ENCODE data around the gene DPP4.

The DPP4 gene

GRCh38 chr2:161975062-161975812 lies 98.8 kb downstream of the DPP4 start:
- Histone ChIP-seq H3K27me3 (replicated peaks; ENCODE audit: insufficient read depth, low read length) (no peaks in the 10 kb centered on the region), H4K20me1 (ENCODE audit: insufficient read depth, low read length) (no peaks in the 10 kb centered on the region), H3K27ac (ENCODE audit: low read length) (no peak overlapping the region), H3K4me2 (ENCODE audit: low read depth, low read length) (no peak overlapping the region), H3K4me3 (ENCODE audit: low read length) (no peak overlapping the region), H3K79me2 (ENCODE audit: low read length) (no peaks in the 10 kb centered on the region), H3K9ac (ENCODE audit: low read length) (no peak overlapping the region), H3K9me3 (replicated peaks; ENCODE audit: insufficient read depth, low read length) (no peaks in the 10 kb centered on the region), H2AFZ (ENCODE audit: low read length) (no peak overlapping the region), H3K4me1 (ENCODE audit: low read length) (no peaks in the 10 kb centered on the region), H3K9me2 (replicated peaks; ENCODE audit: insufficient read depth, low read length) (no peaks in the 10 kb centered on the region), H3K36me3 (replicated peaks; ENCODE audit: insufficient read depth, low read length) (no peaks in the 10 kb centered on the region), H3F3A (ENCODE audit: insufficient read depth, low read length) (no peaks in the 10 kb centered on the region)
- DNase-seq: no peak
- TF ChIP-seq EZH2phosphoT487 (IDR thresholded peaks at IDR 0.05; ENCODE audit: low read length): no peak
- TF ChIP-seq EZH2 (optimal IDR thresholded peaks at IDR 0.05; ENCODE audit: low read depth, low read length): no peak
- no peak for TF ChIP-seq CTCF (IDR thresholded peaks at IDR 0.05; ENCODE audit: low read length)

GRCh38 chr2:161974461-161974860 lies 99.6 kb downstream of the DPP4 start:
- H3K79me2 ChIP-seq (ENCODE audit: low read length): no peaks in the 10 kb centered on the region
- H3K4me3 ChIP-seq (ENCODE audit: low read length): no peak overlapping the region
- TF ChIP-seq EZH2 (optimal IDR thresholded peaks at IDR 0.05; ENCODE audit: low read depth, low read length) (no peak), EZH2phosphoT487 (IDR thresholded peaks at IDR 0.05; ENCODE audit: low read length) (no peak), CTCF (IDR thresholded peaks at IDR 0.05; ENCODE audit: low read length) (no peak)
- no peaks in the 10 kb centered on the region for H3K27me3 ChIP-seq (replicated peaks; ENCODE audit: insufficient read depth, low read length)
- no peak overlapping the region for H2AFZ ChIP-seq (ENCODE audit: low read length)
- H3K27ac ChIP-seq (ENCODE audit: low read length): no peak overlapping the region
- H3K9ac ChIP-seq (ENCODE audit: low read length): no peak overlapping the region
- H3K9me3 ChIP-seq (replicated peaks; ENCODE audit: insufficient read depth, low read length): no peaks in the 10 kb centered on the region
- H3F3A ChIP-seq (ENCODE audit: insufficient read depth, low read length): no peaks in the 10 kb centered on the region
- DNase-seq: no peak
- no peaks in the 10 kb centered on the region for H3K4me1 ChIP-seq (ENCODE audit: low read length)
- no peaks in the 10 kb centered on the region for H3K36me3 ChIP-seq (replicated peaks; ENCODE audit: insufficient read depth, low read length)
- no peaks in the 10 kb centered on the region for H4K20me1 ChIP-seq (ENCODE audit: insufficient read depth, low read length)
- no peak overlapping the region for H3K4me2 ChIP-seq (ENCODE audit: low read depth, low read length)
- no peaks in the 10 kb centered on the region for H3K9me2 ChIP-seq (replicated peaks; ENCODE audit: insufficient read depth, low read length)

- Histone ChIP-seq H3K9me2 (replicated peaks; ENCODE audit: insufficient read depth, low read length) (no peaks in the 10 kb centered on the region), H3K4me2 (ENCODE audit: low read depth, low read length) (no peak overlapping the region), H3K9ac (ENCODE audit: low read length) (no peak overlapping the region), H3F3A (ENCODE audit: insufficient read depth, low read length) (no peaks in the 10 kb centered on the region), H3K27me3 (replicated peaks; ENCODE audit: insufficient read depth, low read length) (no peaks in the 10 kb centered on the region), H3K79me2 (ENCODE audit: low read length) (no peaks in the 10 kb centered on the region), H3K9me3 (replicated peaks; ENCODE audit: insufficient read depth, low read length) (no peaks in the 10 kb centered on the region), H3K27ac (ENCODE audit: low read length) (no peak overlapping the region), H3K36me3 (replicated peaks; ENCODE audit: insufficient read depth, low read length) (no peaks in the 10 kb centered on the region), H2AFZ (ENCODE audit: low read length) (no peak overlapping the region), H3K4me1 (ENCODE audit: low read length) (no peaks in the 10 kb centered on the region), H4K20me1 (ENCODE audit: insufficient read depth, low read length) (no peaks in the 10 kb centered on the region), H3K4me3 (ENCODE audit: low read length) (no peak overlapping the region)
- TF ChIP-seq CTCF (IDR thresholded peaks at IDR 0.05; ENCODE audit: low read length) (no peak), EZH2phosphoT487 (IDR thresholded peaks at IDR 0.05; ENCODE audit: low read length) (no peak), EZH2 (optimal IDR thresholded peaks at IDR 0.05; ENCODE audit: low read depth, low read length) (no peak)
- no peak for DNase-seq
Observed at GRCh38 chr2:161972866-161973265, 101.1 kb downstream of the DPP4 start.

Measured in MM.1S (cell line).